ENCODE data around the gene ZFYVE9. TPM values are rescaled to one million over a fixed set of nuclear protein-coding genes. Genes with fewer than 3 reads are reported as not detected.

Gene ZFYVE9
- total RNA-seq, 1 experiment from 2014 or later, result 19.6 TPM

- Mint-ChIP-seq H3K36me3 (no peaks in the 10 kb centered on the region), H3K27ac (no peak overlapping the region), H3K9me3 (no peaks in the 10 kb centered on the region), H3K4me1 (no peaks in the 10 kb centered on the region), H3K27me3 (ENCODE audit: low read depth) (no peaks in the 10 kb centered on the region), H3K4me3 (no peak overlapping the region)
- ChIA-PET POLR2A (no interaction called here), CTCF (no interaction called here)
- ATAC-seq (no peak), DNase-seq (ENCODE audit: low spot score) (no peak)
- no peak for TF ChIP-seq CBFB (CRISPR knock-in tag; IDR thresholded peaks at IDR 0.05; ENCODE audit: low read depth)
- TF ChIP-seq E2F1 (CRISPR knock-in tag; IDR thresholded peaks at IDR 0.05), result no peak
- no peak for TF ChIP-seq OVOL2 (CRISPR knock-in tag; IDR thresholded peaks at IDR 0.05; ENCODE audit: borderline replicate concordance)
- no peak for TF ChIP-seq ZMAT4 (CRISPR knock-in tag; IDR thresholded peaks at IDR 0.05)
- TF ChIP-seq ZNF396 (CRISPR knock-in tag; IDR thresholded peaks at IDR 0.05; ENCODE audit: borderline replicate concordance), result no peak
- TF ChIP-seq TP53 (CRISPR knock-in tag; IDR thresholded peaks at IDR 0.05), result no peak
- no peak for TF ChIP-seq ATF3 (CRISPR knock-in tag; conservative IDR thresholded peaks at IDR 0.05)
- no peak for TF ChIP-seq MLX (CRISPR knock-in tag; IDR thresholded peaks at IDR 0.05)
- TF ChIP-seq ZNF532 (CRISPR knock-in tag; IDR thresholded peaks at IDR 0.05; ENCODE audit: borderline replicate concordance), result no peak
Observed at GRCh38 chr1:52243221-52243987, 101.5 kb downstream of the ZFYVE9 start.

- DNase-seq (ENCODE audit: low spot score) (no peak), ATAC-seq (no peak)
- Mint-ChIP-seq H3K27me3 (ENCODE audit: low read depth) (no peaks in the 10 kb centered on the region), H3K27ac (no peak overlapping the region), H3K36me3 (no peaks in the 10 kb centered on the region), H3K4me3 (no peak overlapping the region), H3K9me3 (no peaks in the 10 kb centered on the region), H3K4me1 (peaks cover 6% of the 10 kb centered on the region; the same call in 1 of the 2 replicates)
- POLR2A ChIA-PET, result no interaction called here
- CTCF ChIA-PET, result no interaction called here
- TF ChIP-seq MYBL2 (CRISPR knock-in tag; IDR thresholded peaks at IDR 0.05), result no peak
- TF ChIP-seq NR2C2 (CRISPR knock-in tag; IDR thresholded peaks at IDR 0.05), result no peak
- no peak for TF ChIP-seq ETV6 (CRISPR knock-in tag; IDR thresholded peaks at IDR 0.05)
- TF ChIP-seq ESRRA (CRISPR knock-in tag; IDR thresholded peaks at IDR 0.05; ENCODE audit: borderline replicate concordance), result no peak
- no peak for TF ChIP-seq PRRX2 (CRISPR knock-in tag; IDR thresholded peaks at IDR 0.05)
- TF ChIP-seq CREM (CRISPR knock-in tag; IDR thresholded peaks at IDR 0.05), result no peak
- TF ChIP-seq ZNF138 (CRISPR knock-in tag; conservative IDR thresholded peaks at IDR 0.05), result no peak
- no peak for TF ChIP-seq AR (CRISPR knock-in tag; IDR thresholded peaks at IDR 0.05)
- no peak for TF ChIP-seq USF1 (CRISPR knock-in tag; IDR thresholded peaks at IDR 0.05)
- no peak for TF ChIP-seq ATF2 (CRISPR knock-in tag; IDR thresholded peaks at IDR 0.05; ENCODE audit: borderline replicate concordance, low read depth)
- TF ChIP-seq STAT6 (CRISPR knock-in tag; conservative IDR thresholded peaks at IDR 0.05; ENCODE audit: low read depth), result no peak
Observed at GRCh38 chr1:52249831-52250230, 107.9 kb downstream of the ZFYVE9 start.

All from WTC11 (cell line).